CD1c-positive myeloid dendritic cell (primary cell): ENCODE data around the gene MAN2B1.
"Not testable (repeated sequence)": the region's sequence is repeated elsewhere in the genome, so short reads cannot be mapped to it uniquely, and the experiment has no call there.

ENCODE experiments used
- DNase-seq: peaks from one replicate; pipeline ENCODE4 v3.0.0-alpha.2; 2016; ENCODE audit errors: extremely low spot score

Gene MAN2B1

GRCh38 chr19:12689012-12689411, 22.5 kb upstream of the MAN2B1 start:
- no peak for DNase-seq

GRCh38 chr19:12687496-12688196, 21.1 kb upstream of the MAN2B1 start, which contains the start of gene GNG14:
TSS of gene GNG14 (plus strand) at chr19:12687998. CDS start at chr19:12688049, 51 bp downstream.
- DNase-seq: no peak

GRCh38 chr19:12685831-12686230, 19.3 kb upstream of the MAN2B1 start:
- DNase-seq: no peak

- DNase-seq: peak; percentile 98
These were observed 14.8 kb upstream of the MAN2B1 start, which contains the start of gene DHPS for GRCh38 chr19:12681074-12681987. TSS of gene DHPS (minus strand) at chr19:12681880. CDS start at chr19:12681766, 114 bp downstream.

GRCh38 chr19:12680034-12680433, 13.5 kb upstream of the MAN2B1 start:
- no peak for DNase-seq

GRCh38 chr19:12678039-12678438, 11.5 kb upstream of the MAN2B1 start:
- DNase-seq: not testable (repeated sequence)

GRCh38 chr19:12676928-12677327, 10.4 kb upstream of the MAN2B1 start:
- DNase-seq: no peak

GRCh38 chr19:12676384-12676792, 9.8 kb upstream of the MAN2B1 start:
- DNase-seq: peak; percentile 77

- no peak for DNase-seq
These were observed 9.4 kb upstream of the MAN2B1 start for GRCh38 chr19:12675940-12676339.

- no peak for DNase-seq
These were observed 8.9 kb upstream of the MAN2B1 start for GRCh38 chr19:12675399-12675798.

GRCh38 chr19:12672744-12673143, 6.2 kb upstream of the MAN2B1 start:
- DNase-seq: no peak

- no peak for DNase-seq
These were observed 3.8 kb upstream of the MAN2B1 start for GRCh38 chr19:12670159-12670928.

- peak; percentile 86 for DNase-seq
These were observed 3.0 kb upstream of the MAN2B1 start for GRCh38 chr19:12669270-12670158.

- DNase-seq: peak; percentile 61
These were observed 2.4 kb upstream of the MAN2B1 start for GRCh38 chr19:12668932-12669269.

- no peak for DNase-seq
These were observed 1.8 kb upstream of the MAN2B1 start for GRCh38 chr19:12668346-12668745.

- DNase-seq: no peak
These were observed 1.3 kb upstream of the MAN2B1 start for GRCh38 chr19:12667731-12668302.

GRCh38 chr19:12665671-12666264, 774 bp downstream of the MAN2B1 start:
- peak; percentile 24 for DNase-seq

GRCh38 chr19:12665281-12665573, 1.3 kb downstream of the MAN2B1 start:
- DNase-seq: peak; percentile 94

- DNase-seq: no peak
These were observed 1.9 kb downstream of the MAN2B1 start for GRCh38 chr19:12664406-12665280.
